ENCODE measurements around the gene BTBD7.
"Not testable (repeated sequence)": the region's sequence is repeated elsewhere in the genome, so short reads cannot be mapped to it uniquely, and the experiment has no call there.

BTBD7 gene, protein sequence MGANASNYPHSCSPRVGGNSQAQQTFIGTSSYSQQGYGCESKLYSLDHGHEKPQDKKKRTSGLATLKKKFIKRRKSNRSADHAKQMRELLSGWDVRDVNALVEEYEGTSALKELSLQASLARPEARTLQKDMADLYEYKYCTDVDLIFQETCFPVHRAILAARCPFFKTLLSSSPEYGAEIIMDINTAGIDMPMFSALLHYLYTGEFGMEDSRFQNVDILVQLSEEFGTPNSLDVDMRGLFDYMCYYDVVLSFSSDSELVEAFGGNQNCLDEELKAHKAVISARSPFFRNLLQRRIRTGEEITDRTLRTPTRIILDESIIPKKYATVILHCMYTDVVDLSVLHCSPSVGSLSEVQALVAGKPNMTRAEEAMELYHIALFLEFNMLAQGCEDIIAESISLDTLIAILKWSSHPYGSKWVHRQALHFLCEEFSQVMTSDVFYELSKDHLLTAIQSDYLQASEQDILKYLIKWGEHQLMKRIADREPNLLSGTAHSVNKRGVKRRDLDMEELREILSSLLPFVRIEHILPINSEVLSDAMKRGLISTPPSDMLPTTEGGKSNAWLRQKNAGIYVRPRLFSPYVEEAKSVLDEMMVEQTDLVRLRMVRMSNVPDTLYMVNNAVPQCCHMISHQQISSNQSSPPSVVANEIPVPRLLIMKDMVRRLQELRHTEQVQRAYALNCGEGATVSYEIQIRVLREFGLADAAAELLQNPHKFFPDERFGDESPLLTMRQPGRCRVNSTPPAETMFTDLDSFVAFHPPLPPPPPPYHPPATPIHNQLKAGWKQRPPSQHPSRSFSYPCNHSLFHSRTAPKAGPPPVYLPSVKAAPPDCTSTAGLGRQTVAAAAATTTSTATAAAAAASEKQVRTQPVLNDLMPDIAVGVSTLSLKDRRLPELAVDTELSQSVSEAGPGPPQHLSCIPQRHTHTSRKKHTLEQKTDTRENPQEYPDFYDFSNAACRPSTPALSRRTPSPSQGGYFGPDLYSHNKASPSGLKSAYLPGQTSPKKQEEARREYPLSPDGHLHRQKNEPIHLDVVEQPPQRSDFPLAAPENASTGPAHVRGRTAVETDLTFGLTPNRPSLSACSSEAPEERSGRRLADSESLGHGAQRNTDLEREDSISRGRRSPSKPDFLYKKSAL

DNA sequence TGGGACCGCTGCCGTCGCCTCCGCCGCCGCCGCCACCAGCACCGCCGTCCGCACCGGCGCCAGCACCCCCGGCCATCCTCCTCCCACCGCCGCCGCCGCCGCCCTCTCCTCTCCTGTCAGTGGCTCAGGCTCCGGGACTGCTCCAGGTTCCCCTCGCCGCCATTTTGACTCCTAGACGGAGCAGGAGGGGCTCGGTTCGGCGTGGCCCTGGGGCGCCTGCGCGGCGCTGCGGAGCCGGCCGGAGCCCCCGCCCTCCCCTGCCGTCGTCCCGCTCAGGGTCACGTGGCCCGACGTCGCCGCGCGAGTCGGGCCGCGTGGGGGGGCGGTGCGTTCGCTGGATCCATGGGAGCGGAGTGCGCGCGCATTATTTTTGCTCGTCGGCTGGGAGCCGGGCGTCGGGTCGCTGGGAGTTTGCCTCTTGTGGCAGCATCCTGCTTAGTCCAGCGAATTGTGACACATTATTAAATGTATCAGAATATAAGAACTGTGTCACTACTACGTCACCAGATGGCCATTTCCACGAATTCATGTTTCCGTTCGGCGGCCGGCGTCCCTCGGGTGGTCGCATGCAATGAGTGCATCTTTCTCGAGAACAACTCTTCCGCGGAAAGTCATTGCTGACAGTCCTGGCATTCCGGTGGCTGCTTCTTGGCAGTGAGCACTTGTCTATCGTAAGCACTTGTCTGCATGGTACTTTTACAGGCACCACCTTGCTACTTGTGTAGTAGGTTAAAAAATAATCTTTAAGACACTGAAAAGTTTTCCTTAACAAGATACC is at the start of gene BTBD7:
Gene BTBD7 (minus strand): TSS at position 184 of the 778 bp plus-strand sequence. CDS start 36,985 bp downstream, outside the sequence.
- peak; percentile 84 for DNase-seq

DNA sequence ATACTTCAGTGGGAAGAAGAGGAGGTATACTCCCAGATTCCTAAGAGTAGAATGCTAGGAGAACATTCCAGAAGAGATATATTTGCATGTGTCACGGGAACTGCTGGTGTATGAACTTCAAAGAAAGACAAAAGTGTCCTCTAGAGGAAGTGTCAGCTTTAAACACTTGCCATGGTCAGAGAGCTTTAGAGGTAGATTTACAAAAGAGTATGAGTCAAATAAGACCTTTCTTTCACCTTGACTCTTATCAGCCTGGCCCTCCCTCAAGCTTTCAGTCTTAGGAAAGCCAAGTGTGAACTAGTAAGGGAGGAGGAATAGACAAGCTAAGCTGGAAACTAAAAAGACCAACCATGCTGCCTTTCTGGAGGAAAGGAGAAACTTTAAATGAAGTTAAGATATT is 48.8 kb upstream of the BTBD7 start:
- no peak for DNase-seq

DNA sequence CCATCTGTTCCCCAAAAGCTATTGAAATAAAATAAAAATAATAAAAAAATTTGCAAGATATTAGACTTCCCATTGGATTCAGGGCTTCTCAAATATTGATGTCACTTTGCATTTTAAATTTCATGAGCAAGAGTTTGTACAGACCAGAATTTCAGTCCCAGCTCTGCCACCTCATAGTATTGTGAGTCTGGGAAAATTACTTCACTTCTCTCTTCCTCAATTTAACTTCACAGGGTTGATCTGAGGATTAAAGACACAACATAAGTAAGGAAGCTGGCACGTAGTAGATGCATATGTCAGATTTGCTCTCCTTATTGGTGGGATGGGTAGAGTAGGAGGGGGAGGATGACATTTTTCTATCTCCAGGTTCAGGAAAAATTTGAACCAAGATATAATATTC is 47.0 kb upstream of the BTBD7 start:
- no peak for DNase-seq

DNA sequence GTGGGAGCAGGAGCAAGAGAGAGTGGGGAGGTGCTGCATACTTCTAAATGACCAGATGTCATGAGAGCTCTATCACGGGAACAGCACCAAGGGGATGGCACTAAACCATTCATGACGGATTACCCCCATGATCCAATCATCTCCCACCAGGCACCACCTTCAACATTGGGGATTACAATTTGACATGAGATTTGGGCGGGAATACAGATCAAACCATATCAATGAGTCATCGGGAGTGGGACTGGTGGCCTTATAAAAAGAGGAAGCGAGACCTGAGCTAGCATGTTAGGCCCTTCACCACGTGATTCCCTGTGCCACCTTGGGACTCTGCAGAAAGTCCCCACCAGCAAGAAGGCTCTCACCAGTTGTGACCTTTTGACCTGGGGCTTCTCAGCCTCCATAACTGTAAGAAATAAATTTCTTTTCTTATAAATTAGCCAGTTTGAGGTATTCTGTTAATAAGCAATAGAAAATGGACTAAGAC is 42.9 kb upstream of the BTBD7 start:
- no peak for DNase-seq

DNA sequence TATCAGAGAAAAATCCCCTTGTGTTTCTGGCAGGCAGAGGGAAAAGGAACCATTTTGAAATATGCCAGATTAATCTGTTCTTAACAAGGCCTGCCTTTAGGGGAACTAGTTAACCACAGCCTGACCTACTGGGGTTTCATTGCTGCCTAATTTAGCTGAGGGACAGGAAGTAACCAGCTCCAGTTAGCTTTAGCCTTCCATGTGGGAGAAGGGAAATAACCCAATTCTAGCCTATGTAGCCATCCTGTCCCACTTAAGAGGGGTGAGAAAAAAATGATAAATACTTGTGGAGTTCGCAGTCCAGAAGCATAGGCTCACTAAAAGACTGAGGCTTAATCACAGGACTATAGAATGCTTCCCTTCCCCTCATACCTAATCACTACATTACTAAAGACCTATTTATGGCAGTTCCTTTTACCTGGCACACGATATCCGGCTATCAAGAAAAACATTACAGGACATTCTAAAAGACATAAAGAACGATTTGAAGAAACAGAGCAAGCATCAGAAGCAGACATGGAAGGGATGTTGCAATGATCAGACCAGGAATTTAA is 37.0 kb upstream of the BTBD7 start:
- no peak for DNase-seq

DNA sequence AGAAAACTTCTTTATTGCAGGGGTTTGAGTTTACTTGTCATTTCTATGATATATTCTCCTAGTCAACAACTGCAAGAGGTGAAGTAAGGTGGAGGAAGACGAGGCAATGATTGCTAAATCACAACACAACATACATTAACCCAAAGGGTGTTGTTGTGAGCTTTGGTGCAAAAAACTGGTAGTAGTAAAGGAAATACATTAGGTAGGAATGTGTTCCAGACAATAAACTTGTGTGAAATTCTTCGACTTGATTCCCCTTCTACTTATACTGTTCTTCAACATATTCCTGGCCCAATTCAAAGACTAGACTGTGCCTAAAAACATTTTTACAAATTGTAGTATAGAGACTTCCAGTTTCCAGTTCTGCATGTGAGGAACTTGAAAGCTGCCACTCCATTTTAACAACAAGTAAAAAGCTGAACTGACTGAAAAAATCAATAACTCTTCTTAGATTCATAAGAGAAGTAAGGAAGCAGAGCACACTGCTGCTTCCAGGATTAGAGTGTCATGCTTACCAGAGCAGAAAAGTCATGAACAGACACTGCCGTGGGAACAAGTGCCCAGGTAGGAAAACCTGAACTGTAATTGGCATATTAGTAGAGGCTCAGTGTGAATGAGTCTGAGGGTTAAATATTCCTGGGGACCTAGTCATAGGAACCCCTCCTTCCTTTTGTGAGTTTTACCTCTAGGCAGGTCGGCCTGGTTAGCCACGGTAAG is 36.3 kb upstream of the BTBD7 start:
- DNase-seq, result no peak

DNA sequence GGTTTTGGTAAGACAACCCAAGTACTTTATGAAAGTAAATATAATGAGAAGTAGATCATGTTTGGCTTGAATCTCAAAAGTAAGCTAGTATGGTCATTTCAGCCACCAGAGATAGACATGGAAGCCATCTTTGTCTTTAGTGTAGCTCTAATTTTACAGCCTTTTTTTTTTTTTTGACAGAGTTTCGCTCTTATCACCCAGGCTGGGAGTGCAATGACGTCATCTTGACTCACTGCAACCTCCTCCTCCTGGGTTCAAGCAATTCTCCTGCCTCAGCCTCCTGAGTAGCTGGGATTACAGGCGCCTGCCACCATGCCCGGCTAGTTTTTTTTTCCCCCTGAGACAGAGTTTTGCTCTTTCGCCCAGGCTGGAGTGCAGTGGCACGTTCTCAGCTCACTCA is 22.0 kb upstream of the BTBD7 start:
- not testable (repeated sequence) for DNase-seq

DNA sequence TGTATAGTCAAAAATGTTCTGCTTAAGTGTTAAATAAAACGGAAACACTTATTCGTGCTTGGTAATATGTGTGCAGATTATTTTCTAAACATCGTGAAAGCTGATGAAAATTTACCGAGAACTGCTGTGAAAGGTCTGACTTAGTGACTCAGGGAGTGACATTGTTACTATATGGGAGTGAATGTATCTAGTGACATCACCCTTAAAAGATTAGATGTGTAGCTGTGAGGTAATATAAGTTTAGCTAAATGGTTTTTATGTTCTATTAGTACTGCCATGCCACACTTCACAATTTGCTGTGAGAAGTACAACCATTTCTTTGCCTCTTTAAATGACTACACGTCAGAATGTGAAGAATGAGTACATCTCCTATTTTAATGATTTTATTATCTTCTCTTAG is 15.5 kb upstream of the BTBD7 start:
- no peak for DNase-seq

DNA sequence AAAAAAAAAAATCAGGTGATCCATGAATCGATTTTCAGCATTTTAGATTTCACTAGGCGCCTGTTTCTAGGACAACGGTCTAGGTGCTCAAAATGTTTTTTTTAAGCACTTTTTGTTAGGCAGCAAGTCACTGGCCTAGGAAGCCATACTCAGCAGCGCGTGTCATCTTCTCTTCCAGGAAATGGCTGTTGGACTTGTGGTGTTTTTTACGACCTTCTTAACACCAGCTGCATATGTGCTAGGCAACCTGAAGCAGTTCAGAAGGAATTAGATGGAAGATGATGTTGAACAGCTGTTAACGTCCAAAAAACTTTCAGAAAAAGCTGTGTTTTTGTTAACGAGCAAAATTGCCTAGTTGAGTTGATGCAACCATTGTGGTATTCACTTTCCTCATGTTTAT is 15.0 kb upstream of the BTBD7 start:
- no peak for DNase-seq

DNA sequence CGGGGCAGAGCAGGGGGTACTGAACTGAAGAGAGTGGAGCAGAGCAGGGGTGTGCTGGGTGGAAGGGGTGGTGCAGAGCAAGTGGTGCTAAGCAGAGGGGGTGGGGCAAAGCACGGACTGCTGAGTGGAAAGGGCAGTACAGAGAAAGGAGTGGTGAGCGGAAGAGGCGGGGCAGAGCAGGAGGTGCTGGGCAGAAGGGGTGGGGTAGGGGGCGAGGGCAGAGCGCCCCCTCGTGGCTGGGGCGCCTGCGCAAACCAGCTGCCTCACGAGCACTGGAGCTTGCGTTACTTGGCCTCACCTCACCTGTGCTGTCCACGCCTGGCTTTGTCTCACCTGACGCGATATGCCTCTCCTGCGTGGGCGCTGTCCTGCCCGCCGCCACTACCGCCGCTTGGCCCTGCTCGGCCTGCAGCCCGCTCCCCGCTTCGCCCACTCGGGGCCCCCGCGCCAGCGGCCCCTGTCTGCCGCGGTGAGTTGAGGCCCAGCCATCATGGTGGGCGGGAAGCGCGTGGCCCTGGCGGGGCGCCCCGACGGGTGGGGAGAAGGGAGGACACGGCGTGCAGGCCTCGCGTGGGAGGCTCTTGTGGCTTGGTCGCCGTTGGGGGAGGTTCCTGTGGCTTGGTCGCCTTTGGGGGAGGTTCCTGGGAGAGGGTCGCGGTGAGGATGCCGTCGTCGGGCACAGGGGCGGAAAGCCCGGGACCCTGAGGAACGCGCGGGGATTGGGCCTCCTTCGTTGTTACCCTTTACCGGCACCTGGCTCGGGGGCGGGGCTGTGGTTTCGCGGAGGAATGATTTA is 14.3 kb upstream of the BTBD7 start, which contains the start of gene COX8C:
Gene COX8C (plus strand): TSS at position 257 of the 796 bp plus-strand sequence. CDS start 87 bp downstream, at position 344.
- no peak for DNase-seq

DNA sequence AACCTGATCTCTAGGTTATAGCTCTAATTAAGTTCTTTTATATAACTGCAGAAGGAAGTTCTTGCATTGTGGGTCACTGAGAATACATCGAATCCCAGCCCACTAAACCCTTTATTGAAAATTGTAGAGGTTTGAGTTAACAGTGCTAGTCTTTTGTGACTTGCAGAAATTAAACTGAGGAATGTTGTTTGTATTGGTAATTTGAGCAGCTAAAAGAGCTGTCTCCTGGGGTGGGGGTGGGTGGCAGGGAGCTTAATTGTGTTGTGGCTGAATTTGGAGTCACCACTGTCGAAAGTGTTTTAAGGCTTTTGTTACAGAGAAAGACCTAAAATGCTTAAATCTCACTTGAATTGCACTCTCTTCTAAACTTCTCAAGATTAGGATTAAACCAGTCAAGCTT is 11.0 kb upstream of the BTBD7 start:
- DNase-seq, result no peak

DNA sequence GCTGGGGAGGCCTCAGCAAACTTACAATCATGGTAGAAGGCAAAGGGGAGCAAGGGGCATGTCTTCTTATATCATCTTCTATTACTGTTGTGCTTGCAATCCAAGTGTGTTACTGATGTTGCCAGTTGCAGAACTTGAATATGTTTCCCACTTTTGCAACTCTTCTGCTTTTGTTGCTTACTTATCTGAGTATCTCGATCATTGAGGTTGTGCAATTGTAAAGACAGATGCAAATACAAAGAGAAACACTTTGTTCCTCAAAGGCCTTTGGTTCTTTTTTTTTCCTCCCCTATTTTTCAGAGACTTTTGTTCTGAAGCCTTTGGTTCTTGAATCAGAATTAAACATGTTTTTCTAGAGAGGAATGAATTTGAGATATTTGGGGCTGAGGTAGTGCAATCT is 10.4 kb upstream of the BTBD7 start:
- no peak for DNase-seq

DNA sequence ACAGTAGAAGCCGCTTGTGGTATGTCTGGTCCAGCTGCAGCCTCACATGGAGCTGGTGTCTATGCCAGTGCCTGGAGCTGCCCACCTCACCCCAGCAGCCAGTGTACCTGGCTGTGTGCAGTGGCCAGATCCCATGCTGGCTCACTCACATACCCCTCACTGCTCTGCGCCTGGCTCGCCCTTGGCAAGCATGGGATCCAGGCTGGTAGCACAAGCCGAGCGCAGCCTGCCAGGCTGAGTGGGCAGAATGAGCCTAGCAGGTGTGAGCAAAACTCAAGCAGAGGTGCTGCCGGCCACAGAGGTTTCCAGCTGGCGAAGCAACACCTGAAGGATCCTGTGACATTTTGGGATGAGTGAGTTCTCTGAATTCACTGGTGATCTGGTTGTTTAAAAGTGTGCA is 5.0 kb upstream of the BTBD7 start:
- no peak for DNase-seq

DNA sequence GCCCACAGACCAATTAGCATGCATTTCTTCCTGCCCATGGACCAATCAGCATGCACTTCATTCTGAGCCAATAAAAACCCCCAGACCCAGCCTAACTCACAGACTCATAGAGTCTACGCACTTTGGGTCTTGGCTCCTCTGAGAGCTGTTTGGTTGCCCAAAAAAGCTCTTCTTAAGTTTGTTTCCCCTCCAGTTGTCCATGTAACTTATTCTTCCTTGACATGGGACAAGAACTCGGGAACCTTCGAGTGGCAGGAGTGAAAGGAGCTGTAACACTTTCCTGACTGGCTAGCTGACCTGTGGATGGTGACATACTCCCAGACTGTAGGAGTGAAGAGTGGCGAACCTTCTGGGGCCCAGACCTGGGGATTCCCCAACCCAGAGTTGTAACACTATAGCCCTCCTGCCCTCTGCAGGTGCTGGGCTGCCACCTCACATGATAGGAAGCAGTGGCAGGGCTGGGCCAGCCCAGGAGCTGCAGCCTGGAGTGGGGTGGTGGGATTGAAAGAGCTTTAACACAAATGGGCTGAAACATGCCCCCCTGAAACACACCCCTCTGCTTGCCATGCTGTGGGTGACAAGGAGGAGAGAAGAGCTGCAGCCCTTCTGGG is 4.4 kb upstream of the BTBD7 start:
- DNase-seq, result no peak

DNA sequence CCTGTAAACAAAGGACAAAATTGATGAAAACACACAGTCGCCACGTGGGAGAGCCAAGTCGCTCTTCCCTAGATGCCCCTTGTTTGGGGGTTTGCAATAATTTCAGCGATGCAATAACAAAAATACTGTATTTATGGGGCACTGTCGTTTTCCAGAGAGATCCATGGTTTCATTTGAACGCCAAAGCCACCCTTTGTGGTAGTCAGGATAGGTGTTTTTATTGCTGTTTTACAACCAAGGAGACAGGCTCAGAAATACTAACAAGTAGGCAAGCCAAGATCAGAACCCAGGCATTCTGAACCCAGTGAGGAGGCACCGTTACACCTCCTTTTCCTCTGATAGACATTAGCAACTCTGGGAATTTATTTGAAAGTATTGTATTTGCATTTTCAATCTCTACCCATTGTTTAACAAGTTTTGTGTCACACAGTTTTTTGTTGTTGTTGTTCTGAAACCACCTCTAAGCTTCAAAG is 831 bp upstream of the BTBD7 start:
- no peak for DNase-seq

DNA sequence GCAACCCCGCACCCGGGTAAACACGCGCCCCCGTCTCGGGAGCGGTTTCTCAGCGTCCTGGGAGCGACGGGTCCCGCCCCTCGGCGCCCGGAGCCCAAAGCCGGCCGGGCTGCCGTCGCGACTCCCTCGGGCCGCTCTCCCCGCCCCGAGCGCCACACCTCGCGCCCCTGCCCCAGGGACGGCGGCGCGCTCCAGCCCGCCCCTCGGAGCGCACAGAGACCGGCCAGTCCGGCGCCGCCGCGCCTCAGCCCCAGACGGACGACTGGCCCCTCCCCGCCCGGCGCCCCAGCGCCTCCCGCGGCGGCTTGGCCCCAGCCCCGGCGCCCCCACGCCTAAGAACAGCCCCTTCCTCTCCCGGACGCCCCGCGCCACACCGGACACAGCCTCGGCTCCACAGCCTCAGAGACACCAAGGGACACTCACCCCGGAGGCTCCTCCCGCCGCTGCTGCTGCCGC is 411 bp downstream of the BTBD7 start:
- DNase-seq, result no peak

DNA sequence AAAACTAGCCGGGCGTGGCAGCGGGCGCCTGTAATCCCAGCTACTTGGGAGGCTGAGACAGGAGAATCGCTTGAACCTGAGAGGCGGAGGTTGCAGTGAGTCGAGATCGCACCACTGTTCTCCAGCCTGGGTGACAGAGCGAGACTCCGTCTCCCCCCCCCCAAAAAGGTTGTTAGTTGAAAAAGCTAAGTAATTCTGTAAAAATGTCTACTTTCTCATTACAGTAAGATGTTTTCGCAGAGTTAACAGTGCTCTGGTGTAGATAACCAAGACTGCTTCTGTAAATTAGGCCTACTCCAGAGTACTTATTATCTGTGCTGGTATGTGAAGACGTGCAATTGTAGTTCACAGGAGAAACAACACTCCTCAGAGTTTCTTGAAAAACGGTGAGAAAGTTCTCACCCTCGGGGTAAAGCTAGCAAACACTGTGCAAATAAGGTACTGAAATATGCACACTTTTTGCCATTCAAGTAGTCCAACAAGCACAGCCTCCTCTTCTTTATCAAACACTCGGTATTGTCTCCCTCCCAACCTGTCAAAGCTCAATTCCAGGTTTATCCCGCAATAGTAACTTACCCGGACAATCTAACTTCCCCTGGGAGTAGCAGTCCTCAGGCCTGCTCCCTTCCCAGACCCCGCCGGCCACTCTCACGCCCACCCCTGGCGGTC is 974 bp downstream of the BTBD7 start:
- DNase-seq, result no peak

DNA sequence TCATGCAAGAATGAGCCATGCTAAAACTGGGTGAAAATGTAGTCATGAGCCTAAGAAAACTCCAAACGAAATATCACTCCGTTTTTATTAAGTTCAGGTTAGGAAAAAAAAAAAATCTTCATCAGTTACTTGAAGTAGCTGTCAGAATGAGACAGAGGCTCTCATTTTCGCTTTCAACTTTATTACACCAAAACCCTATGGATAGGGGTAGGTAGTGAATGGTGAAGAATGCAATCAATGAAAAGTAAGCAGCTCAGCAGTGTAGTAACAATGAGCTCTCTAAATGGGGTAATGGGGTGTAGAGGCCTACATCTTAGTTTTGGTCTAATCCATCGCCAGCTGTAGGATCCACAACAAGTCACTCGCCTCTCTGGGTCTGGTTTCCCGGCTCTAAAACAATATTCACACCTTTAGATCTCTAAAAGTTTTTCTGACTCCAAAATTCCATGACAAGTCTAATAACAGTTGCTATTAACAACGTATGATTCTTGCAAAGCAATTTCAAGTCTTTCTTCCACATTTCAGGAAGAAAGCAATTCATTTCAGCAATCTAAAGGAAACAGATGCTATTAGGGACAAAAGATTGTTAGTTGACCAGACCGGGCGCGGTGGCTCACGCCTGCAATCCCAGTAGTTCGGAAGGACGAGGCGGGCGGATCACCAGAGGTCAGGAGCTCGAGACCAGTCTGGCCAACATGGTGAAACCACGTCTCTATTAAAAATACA is 1.7 kb downstream of the BTBD7 start:
- no peak for DNase-seq

DNA sequence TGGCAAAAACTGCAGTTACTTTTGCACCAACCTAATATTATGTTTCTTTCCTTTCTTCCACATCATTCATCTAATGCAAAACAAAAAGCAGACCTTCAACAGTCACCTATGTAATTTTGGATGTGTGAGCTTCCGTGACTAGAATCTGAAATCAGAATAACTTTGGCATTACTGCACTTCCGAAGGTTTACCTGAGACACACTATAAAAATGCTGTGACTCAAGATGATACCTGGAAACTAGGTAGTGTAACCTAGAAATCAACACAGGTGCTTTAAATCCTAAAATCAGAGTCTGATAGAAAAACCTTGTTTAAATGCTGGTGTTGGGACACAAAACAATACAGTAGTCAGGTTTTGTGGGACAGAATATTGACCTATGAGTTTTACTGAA is 2.2 kb downstream of the BTBD7 start:
- no peak for DNase-seq

All from NCI-H2081 treated with DMSO at 0.1 percent for 48 hours (cell line).